ENCODE data around the gene PDGFB. TPM values are rescaled to one million over a fixed set of nuclear protein-coding genes. Genes with fewer than 3 reads are reported as not detected.

Gene PDGFB
- total and polyA plus RNA-seq, 9 of the 15 experiments (the other 6 are each of a cell fraction or from before 2014, with no cell fraction given) = 0.07 to 4.0 (median 0.48) TPM; not detected in 1

DNA sequence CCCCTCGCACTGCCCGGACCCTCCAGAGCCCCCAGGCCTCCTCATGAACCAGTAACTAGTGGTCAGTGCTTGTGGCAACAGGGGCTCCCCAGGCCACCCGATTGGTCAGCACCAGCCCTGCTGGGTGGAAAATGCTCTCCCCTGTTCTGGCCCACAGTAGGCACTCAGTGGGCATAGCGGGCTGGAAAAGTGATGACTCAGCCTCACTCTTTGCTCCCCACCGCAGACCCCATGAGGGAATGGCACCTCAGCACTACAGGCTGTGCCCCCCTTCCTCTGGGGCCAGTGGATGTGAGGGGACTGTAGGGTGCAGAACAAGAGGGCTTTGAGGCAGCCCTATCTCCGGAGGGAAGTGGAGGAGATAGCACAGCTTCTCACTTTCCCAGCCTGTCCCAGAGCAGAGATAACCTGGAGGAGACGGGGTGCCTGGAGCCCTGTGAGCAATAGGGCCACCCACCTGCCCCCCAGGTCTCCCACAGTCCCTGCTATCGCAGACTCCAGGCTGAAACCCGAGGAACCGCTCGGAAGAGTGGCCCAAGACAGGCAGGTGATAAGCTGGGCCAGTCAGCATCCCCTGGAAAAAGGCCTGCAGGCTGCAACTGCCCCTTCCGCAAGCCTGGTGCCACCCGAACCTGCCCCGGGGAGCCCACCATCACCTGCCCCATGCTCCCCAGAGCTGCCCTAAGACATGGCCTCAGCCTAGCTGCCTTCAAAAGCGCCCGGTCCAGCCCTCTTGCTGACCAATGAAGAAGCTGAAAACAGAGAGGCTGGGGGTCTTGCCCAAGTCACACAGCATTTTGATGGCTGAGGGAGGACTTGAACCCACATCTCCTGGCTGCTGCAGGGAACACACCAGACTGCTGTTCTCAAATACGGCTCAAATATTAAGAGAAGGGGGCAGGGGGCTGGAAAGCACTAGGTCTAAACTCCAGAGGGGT lies 29.4 kb upstream of the PDGFB start (continued):
- TF ChIP-seq, protein P1, sequence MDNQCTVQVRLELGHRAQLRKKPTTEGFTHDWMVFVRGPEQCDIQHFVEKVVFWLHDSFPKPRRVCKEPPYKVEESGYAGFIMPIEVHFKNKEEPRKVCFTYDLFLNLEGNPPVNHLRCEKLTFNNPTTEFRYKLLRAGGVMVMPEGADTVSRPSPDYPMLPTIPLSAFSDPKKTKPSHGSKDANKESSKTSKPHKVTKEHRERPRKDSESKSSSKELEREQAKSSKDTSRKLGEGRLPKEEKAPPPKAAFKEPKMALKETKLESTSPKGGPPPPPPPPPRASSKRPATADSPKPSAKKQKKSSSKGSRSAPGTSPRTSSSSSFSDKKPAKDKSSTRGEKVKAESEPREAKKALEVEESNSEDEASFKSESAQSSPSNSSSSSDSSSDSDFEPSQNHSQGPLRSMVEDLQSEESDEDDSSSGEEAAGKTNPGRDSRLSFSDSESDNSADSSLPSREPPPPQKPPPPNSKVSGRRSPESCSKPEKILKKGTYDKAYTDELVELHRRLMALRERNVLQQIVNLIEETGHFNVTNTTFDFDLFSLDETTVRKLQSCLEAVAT (IDR thresholded peaks at IDR 0.05) = no peak
- TF ChIP-seq NEUROD1 (IDR thresholded peaks at IDR 0.05; ENCODE audit: borderline replicate concordance, low read depth, low read length, partially characterized antibody) (no peak), NFRKB (IDR thresholded peaks at IDR 0.05; ENCODE audit: low read depth) (no peak), SAP30 (IDR thresholded peaks at IDR 0.05; ENCODE audit: borderline replicate concordance, insufficient read depth, low read depth, low read length, poor library complexity, severe bottlenecking) (no peak), MTA1 (IDR thresholded peaks at IDR 0.05; ENCODE audit: borderline replicate concordance) (no peak), NR1H2 (CRISPR knock-in tag; IDR thresholded peaks at IDR 0.05) (no peak), ZZZ3 (IDR thresholded peaks at IDR 0.05) (no peak), MEIS2 (IDR thresholded peaks at IDR 0.05; ENCODE audit: partially characterized antibody) (no peak), RBM14 (IDR thresholded peaks at IDR 0.05; ENCODE audit: borderline replicate concordance, insufficient read depth, low read depth, low read length) (no peak), JUNB (CRISPR knock-in tag; conservative IDR thresholded peaks at IDR 0.05) (no peak), RAD21 (CRISPR knock-in tag; conservative IDR thresholded peaks at IDR 0.05 in 1 of 2, IDR thresholded peaks at IDR 0.05 in 1 of 2) (no peak), ZNF41 (CRISPR knock-in tag; conservative IDR thresholded peaks at IDR 0.05) (no peak), PHF20 (IDR thresholded peaks at IDR 0.05; ENCODE audit: partially characterized antibody) (peak; percentile 55), SMARCC2 (IDR thresholded peaks at IDR 0.05; ENCODE audit: low read depth) (no peak), ZSCAN29 (IDR thresholded peaks at IDR 0.05) (no peak), CCNT2 (IDR thresholded peaks at IDR 0.05; ENCODE audit: borderline replicate concordance, extremely low read depth, insufficient read length, low read depth, low read length) (peak; percentile 23), NCOA1 (IDR thresholded peaks at IDR 0.05; ENCODE audit: low read depth) (peak; percentile 32; the same call in 1 of the 2 replicates), DNMT1 (IDR thresholded peaks at IDR 0.05) (no peak), KAT7 (CRISPR knock-in tag; IDR thresholded peaks at IDR 0.05; ENCODE audit: borderline replicate concordance) (peak; percentile 39; the same call in 1 of the 2 replicates), DDX20 (tag; IDR thresholded peaks at IDR 0.05; ENCODE audit: low read depth) (no peak)
- TF ChIP-seq, protein P2, sequence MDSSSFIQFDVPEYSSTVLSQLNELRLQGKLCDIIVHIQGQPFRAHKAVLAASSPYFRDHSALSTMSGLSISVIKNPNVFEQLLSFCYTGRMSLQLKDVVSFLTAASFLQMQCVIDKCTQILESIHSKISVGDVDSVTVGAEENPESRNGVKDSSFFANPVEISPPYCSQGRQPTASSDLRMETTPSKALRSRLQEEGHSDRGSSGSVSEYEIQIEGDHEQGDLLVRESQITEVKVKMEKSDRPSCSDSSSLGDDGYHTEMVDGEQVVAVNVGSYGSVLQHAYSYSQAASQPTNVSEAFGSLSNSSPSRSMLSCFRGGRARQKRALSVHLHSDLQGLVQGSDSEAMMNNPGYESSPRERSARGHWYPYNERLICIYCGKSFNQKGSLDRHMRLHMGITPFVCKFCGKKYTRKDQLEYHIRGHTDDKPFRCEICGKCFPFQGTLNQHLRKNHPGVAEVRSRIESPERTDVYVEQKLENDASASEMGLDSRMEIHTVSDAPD (CRISPR knock-in tag; IDR thresholded peaks at IDR 0.05) = no peak
- TF ChIP-seq, protein P3, sequence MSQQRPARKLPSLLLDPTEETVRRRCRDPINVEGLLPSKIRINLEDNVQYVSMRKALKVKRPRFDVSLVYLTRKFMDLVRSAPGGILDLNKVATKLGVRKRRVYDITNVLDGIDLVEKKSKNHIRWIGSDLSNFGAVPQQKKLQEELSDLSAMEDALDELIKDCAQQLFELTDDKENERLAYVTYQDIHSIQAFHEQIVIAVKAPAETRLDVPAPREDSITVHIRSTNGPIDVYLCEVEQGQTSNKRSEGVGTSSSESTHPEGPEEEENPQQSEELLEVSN (IDR thresholded peaks at IDR 0.05; ENCODE audit: borderline replicate concordance in 1 of 2, extremely low read depth in 1 of 2, insufficient read depth in 1 of 2, insufficient read length in 1 of 2, low read depth in 1 of 2, low read length in 1 of 2, poor library complexity in 1 of 2, severe bottlenecking in 1 of 2) = no peak
- TF ChIP-seq, protein P4, sequence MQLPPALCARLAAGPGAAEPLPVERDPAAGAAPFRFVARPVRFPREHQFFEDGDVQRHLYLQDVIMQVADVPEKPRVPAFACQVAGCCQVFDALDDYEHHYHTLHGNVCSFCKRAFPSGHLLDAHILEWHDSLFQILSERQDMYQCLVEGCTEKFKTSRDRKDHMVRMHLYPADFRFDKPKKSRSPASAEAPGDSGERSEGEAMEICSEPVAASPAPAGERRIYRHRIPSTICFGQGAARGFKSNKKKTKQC (CRISPR knock-in tag; IDR thresholded peaks at IDR 0.05) = no peak

Data from K562 (cell line).